ENCODE data around the gene GIPR.

Gene GIPR

DNA sequence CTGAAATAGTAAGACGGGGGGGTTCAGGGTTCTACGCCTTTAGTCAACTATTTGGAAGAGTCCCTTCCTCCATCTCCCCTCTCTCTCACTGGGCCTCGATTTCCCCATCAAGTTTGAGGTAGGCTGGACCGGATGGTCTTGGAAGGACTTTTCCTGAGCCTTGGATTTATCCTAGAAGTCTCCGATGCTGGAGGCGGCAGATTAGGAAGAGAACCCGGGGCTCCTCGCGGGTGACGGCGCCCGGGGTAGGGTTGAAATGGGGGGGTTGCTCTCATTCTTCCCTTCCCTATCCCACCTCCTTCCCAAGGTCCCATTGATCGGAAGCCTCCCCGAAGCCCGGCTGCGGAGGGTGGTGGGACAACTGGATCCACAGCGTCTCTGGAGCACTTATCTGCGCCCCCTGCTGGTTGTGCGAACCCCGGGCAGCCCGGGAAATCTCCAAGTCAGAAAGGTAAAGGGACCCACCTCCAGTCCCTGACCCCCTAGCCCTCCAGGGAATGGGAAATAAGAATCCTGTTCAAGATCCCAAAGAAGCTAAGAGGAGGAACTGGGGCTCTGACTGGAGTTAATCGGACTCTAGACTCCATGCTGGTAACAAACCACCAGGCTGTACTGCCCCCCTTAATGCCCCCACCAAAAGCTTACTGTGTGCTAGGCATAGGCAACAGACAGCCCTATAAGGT is 25.2 kb downstream of the GIPR start:
- Mint-ChIP-seq H3K36me3 (ENCODE audit: low read depth) (peaks cover 53% of the 10 kb centered on the region), H3K27ac (peak overlapping the region; percentile 100)

DNA sequence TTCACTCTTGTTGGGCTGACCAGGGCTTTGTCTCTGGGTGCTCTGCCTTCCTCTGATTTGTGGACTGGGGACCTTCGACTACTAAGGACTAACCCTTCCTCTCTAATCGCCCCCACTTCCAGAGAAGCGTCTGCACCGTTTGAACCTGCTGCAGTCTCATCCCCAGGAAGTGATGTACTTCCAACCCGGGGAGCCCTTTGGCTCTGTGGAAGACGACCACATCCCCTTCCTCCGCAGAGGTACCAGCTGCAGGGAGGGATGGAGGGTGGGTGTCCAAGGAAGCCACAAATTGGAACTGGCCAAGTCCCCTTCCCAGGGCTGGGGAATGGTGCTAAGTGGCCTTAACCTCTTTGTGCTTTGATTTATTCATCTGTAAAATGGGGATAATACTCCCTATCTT is 33.7 kb downstream of the GIPR start:
- Mint-ChIP-seq H3K4me1 (peaks cover 6% of the 10 kb centered on the region), H3K27me3 (no peaks in the 10 kb centered on the region), H3K36me3 (ENCODE audit: low read depth) (peaks cover 36% of the 10 kb centered on the region), H3K27ac (no peak overlapping the region), H3K4me3 (no peak overlapping the region), H3K9me3 (no peaks in the 10 kb centered on the region)
- no peak for ATAC-seq
- no peak for DNase-seq

More for the DNA sequence above, 25.2 kb downstream of the GIPR start:
- peak; percentile 90 for DNase-seq
- H3K4me3 Mint-ChIP-seq, result peak overlapping the region; percentile 99
- no peaks in the 10 kb centered on the region for H3K27me3 Mint-ChIP-seq
- ATAC-seq, result no peak
- peaks cover 52% of the 10 kb centered on the region for H3K4me1 Mint-ChIP-seq
- no peaks in the 10 kb centered on the region for H3K9me3 Mint-ChIP-seq

DNA sequence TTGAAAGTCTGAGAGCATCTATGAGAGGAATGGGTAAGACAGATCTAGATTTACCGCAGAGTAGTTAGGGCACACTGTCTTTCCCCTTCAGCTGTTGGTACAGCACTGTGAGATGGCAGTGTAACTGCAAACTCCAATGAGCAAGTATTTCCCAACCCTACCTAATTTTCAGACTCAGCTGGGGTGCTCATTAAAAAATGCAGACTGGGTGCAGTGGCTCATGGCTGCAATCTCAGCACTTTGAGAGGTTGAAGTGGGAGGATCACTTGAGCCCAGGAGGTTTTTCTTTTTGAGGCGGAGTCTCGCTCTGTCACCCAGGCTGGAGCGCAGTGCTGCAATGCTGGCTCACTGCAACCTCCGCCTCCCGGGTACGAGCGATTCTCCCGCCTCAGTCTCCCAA is 37.1 kb downstream of the GIPR start:
- ATAC-seq, result no peak
- Mint-ChIP-seq H3K36me3 (ENCODE audit: low read depth) (peaks cover 30% of the 10 kb centered on the region), H3K27ac (no peak overlapping the region), H3K4me1 (peaks cover 6% of the 10 kb centered on the region), H3K4me3 (no peak overlapping the region), H3K27me3 (no peaks in the 10 kb centered on the region), H3K9me3 (no peaks in the 10 kb centered on the region)
- no peak for DNase-seq

- Mint-ChIP-seq H3K27me3 (no peaks in the 10 kb centered on the region), H3K27ac (no peak overlapping the region), H3K9me3 (no peaks in the 10 kb centered on the region), H3K36me3 (ENCODE audit: low read depth) (peaks cover 33% of the 10 kb centered on the region), H3K4me3 (no peak overlapping the region), H3K4me1 (peaks cover 6% of the 10 kb centered on the region)
- no peak for ATAC-seq
- no peak for DNase-seq
Observed at GRCh38 chr19:45705710-45706415, 37.8 kb downstream of the GIPR start.

DNA sequence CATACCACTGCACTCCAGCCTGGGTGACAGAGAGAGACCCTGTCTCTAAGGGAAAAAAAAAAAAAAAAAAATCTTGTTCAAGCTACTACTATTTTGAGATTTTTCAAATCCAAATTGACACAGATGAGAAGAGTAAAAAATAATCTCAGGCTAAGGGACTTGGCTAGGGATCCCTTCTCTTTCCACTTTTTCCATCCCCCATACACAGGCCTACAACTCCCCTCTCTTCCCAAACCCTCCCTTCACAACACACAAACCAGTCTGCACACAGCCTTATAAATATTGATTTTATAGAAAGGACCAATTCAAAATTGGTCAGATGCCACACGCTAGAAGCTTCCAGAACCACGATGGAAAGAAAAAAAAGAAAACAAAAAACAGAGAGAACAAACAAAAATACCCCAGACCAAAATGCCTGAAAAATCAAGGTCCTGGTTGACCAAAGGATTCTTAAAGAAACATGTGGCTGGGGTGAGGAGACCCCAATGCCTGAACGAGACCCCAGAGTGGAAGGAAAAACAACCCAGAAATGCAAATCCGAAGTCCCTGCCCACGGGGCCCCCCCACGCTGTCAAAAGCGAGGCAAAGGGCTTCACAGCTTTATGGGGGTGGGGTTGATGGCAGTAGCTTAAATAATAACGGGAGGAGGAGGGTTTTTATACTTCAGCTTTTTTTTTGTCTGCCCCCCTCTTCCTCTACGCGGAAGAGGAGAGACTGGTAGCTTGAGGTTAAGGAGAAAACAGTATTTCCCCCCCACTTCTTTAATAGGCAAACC is 42.5 kb downstream of the GIPR start:
- no peaks in the 10 kb centered on the region for H3K27me3 Mint-ChIP-seq
- DNase-seq (no peak), ATAC-seq (no peak)
- H3K4me1 Mint-ChIP-seq, result peaks cover 13% of the 10 kb centered on the region
- no peaks in the 10 kb centered on the region for H3K9me3 Mint-ChIP-seq
- peak overlapping the region; percentile 3 for H3K27ac Mint-ChIP-seq
- peaks cover 13% of the 10 kb centered on the region for H3K36me3 Mint-ChIP-seq (ENCODE audit: low read depth)
- no peak overlapping the region for H3K4me3 Mint-ChIP-seq

DNA sequence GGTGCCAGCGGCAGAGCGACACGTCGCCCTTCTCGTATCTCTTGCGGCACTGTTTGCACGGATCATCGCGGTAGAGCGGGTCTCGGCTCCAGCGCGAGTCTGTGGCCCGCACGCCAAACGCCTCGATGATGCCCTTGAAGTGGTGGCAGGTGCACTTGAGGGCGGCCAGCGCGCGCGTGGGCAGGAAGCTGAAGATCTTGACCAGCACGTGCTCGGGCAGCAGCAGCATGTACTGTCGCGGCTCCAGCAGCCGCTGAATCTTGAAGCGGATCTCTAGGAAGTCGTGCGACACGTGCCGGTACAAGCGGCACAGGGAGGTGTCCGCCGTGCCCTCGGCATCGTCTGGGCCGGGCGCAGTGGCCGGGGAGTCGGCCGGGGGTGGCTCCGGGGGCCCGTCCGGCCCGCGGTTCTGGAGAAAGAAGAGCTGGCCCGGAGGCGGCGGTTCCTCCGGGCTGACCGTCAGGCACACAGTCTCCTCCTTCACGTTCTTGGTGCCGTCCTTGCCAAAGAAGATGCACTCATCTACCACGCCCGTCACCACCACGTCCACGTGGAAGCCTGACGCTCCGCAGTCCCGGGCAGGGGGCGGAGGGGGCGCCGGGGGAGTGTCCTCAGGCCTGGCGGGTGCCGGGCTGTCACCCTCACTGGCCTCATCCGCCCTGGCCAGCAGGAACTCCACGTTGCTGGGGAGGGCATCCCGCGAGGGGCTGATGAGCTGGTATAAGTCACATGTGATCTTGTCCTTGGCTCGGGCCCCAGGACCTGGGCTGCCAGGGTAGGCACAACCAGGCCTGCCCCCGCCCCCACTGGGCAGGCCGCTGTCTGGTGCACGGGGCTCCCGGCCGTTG is 44.1 kb downstream of the GIPR start:
- Mint-ChIP-seq H3K27ac (no peak overlapping the region), H3K4me1 (peaks cover 24% of the 10 kb centered on the region), H3K4me3 (no peak overlapping the region), H3K27me3 (no peaks in the 10 kb centered on the region), H3K9me3 (no peaks in the 10 kb centered on the region), H3K36me3 (ENCODE audit: low read depth) (peaks cover 16% of the 10 kb centered on the region)
- ATAC-seq, result no peak
- no peak for DNase-seq

GRCh38 chr19:45712699-45713067 is 44.7 kb downstream of the GIPR start:
- H3K4me3 Mint-ChIP-seq, result no peak overlapping the region
- DNase-seq (no peak), ATAC-seq (no peak)
- H3K27me3 Mint-ChIP-seq, result no peaks in the 10 kb centered on the region
- peaks cover 16% of the 10 kb centered on the region for H3K36me3 Mint-ChIP-seq (ENCODE audit: low read depth)
- H3K4me1 Mint-ChIP-seq, result peaks cover 27% of the 10 kb centered on the region
- no peak overlapping the region for H3K27ac Mint-ChIP-seq
- H3K9me3 Mint-ChIP-seq, result no peaks in the 10 kb centered on the region

GRCh38 chr19:45713141-45713540 is 45.1 kb downstream of the GIPR start:
- H3K4me3 Mint-ChIP-seq, result no peak overlapping the region
- DNase-seq (no peak), ATAC-seq (no peak)
- no peak overlapping the region for H3K27ac Mint-ChIP-seq
- peaks cover 16% of the 10 kb centered on the region for H3K36me3 Mint-ChIP-seq (ENCODE audit: low read depth)
- no peaks in the 10 kb centered on the region for H3K9me3 Mint-ChIP-seq
- H3K27me3 Mint-ChIP-seq, result no peaks in the 10 kb centered on the region
- H3K4me1 Mint-ChIP-seq, result peaks cover 31% of the 10 kb centered on the region

GRCh38 chr19:45715139-45715538 is 47.1 kb downstream of the GIPR start:
- peaks cover 25% of the 10 kb centered on the region for H3K36me3 Mint-ChIP-seq (ENCODE audit: low read depth)

DNA sequence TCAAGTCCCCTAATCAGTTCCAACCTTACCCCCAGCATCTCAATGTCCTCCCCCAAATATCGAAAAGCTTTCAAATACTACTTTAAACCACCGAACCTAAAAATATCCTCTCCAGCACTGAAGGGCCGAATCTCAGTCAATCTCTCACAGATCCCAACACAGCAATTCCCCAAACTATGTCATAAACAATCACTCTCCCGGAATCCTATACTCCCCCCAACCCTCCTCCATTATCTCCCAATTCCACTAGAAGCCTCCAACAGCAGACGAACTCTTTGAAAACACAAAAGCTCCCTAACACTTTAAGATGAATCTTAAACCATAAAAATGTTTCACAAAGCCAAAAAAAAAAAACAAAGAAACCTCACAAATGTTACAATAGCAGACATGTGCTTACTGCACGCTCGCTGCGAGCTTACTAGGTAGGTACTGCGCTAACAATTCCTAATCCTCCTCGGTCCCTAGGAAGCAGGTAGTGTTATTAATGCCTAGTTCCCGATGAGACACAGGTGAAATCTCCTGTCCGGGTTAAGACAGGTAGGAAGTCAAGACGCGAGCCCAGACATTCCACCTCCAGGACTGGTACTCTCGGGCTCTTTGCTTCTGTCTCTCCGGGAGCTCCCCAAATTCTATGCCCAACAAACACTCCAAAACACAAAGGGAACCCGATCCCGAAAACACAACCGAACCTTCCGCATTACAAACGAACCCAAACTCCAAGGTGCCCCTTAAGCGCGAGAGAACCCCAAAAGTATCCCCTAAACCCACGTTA is 48.5 kb downstream of the GIPR start:
- Mint-ChIP-seq H3K9me3 (no peaks in the 10 kb centered on the region), H3K36me3 (ENCODE audit: low read depth) (peaks cover 28% of the 10 kb centered on the region), H3K4me3 (peak overlapping the region; percentile 94), H3K27ac (peak overlapping the region; percentile 95), H3K4me1 (peaks cover 40% of the 10 kb centered on the region), H3K27me3 (no peaks in the 10 kb centered on the region)
- DNase-seq, result peak; percentile 21
- no peak for ATAC-seq

More at GRCh38 chr19:45715139-45715538, 47.1 kb downstream of the GIPR start:
- DNase-seq (no peak), ATAC-seq (no peak)
- Mint-ChIP-seq H3K27me3 (no peaks in the 10 kb centered on the region), H3K4me3 (no peak overlapping the region), H3K4me1 (peaks cover 39% of the 10 kb centered on the region), H3K9me3 (no peaks in the 10 kb centered on the region), H3K27ac (no peak overlapping the region)

DNA sequence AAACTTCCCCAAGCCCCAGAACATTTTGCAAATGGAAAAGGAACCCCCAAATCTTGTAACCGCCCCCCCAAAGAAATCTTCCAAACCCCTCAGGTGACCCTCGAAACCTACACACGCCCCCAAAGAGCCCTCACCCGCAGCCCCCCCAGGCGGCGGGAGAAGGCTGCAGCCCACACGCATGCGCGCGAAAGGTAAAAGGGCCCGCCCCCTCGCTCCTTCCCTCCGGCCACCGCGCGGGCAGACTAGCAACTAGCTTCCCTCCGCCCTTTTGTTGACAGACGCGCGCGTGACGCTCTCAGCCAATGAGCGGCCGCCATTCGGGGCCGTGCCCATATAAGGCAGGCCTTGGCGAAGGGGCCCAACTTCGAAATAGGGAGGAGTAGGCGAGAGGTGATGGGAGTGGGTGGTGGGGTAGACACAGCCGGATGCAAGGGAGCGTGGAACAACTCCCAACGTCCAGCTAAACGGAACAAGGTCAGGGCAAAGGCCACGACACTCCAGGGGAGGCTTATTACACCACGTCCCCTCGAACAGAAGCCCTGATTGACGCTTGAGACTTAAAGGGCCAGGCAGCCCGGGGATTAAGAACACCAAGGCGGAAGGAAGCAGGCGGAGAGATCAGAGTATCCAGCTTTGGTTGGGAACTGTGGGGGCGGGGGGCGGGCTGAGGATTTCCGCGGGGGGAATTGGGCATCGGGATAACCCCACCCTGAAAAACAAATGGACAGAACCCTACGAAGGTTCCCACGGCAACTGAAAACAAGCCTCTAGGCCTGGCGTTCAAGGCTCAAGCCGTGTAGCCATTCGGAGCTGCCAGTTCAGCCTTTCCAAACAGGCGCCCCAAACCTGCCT is 49.3 kb downstream of the GIPR start:
- peaks cover 40% of the 10 kb centered on the region for H3K4me1 Mint-ChIP-seq

GRCh38 chr19:45717983-45718650 is 50.1 kb downstream of the GIPR start:
- Mint-ChIP-seq H3K4me3 (peak overlapping the region; percentile 94), H3K9me3 (no peaks in the 10 kb centered on the region), H3K36me3 (ENCODE audit: low read depth) (peaks cover 30% of the 10 kb centered on the region), H3K4me1 (peaks cover 46% of the 10 kb centered on the region), H3K27ac (peak overlapping the region; percentile 95), H3K27me3 (no peaks in the 10 kb centered on the region)
- ATAC-seq (no peak), DNase-seq (peak; percentile 20)

More for the DNA sequence above, 49.3 kb downstream of the GIPR start:
- Mint-ChIP-seq H3K27me3 (no peaks in the 10 kb centered on the region), H3K9me3 (no peaks in the 10 kb centered on the region), H3K36me3 (ENCODE audit: low read depth) (peaks cover 30% of the 10 kb centered on the region), H3K4me3 (peak overlapping the region; percentile 94), H3K27ac (peak overlapping the region; percentile 95)
- ATAC-seq (peak; percentile 98), DNase-seq (peak; percentile 97)
